Fibroblast of lung (primary cell): ENCODE results near the gene DENND4B. TPM values are rescaled to one million over a fixed set of nuclear protein-coding genes. Genes with fewer than 3 reads are reported as not detected.
"Not testable (repeated sequence)": the region's sequence is repeated elsewhere in the genome, so short reads cannot be mapped to it uniquely, and the experiment has no call there.

Experiments used
- DNase-seq, 2 donors: peaks; one replicate each; pipeline versions ENCODE4 v3.0.0 to v3.0.0-alpha.2; 2010; ENCODE audit warnings: low read depth in 2 of 2
- H2AFZ ChIP-seq: 2 replicates; pipeline ENCODE4 v1.5.1; 2012; ENCODE audit warnings: low read length, control low read depth, inconsistent platforms
- H3K27ac ChIP-seq: 2 replicates; pipeline ENCODE4 v1.5.1; 2011; ENCODE audit warnings: low read length, control low read depth; ENCODE audit not compliant: insufficient read depth
- H3K27me3 ChIP-seq: 2 replicates; pipeline ENCODE4 v1.5.1; 2011; ENCODE audit warnings: mild to moderate bottlenecking, low read length; ENCODE audit not compliant: control insufficient read depth, insufficient read depth
- H3K36me3 ChIP-seq: 2 replicates; pipeline ENCODE4 v1.5.1; 2011; ENCODE audit warnings: low read length; ENCODE audit not compliant: control insufficient read depth, insufficient read depth
- H3K4me1 ChIP-seq: 2 replicates; pipeline ENCODE4 v1.5.1; 2011; ENCODE audit warnings: low read length; ENCODE audit not compliant: control insufficient read depth, insufficient read depth; ENCODE audit errors: extremely low read depth
- H3K4me2 ChIP-seq: 2 replicates; pipeline ENCODE4 v1.5.1; 2011; ENCODE audit warnings: low read length, control low read depth; ENCODE audit not compliant: insufficient read depth; ENCODE audit errors: extremely low read depth
- H3K4me3 ChIP-seq, 4 experiments: fragments of 200-600 bp in 1 of 4; sonication (generic) in 1 of 4; replicated peaks in 1 of 4; 2 replicates each; pipeline ENCODE4 v1.5.1; 2011 to 2016; ENCODE audit warnings: low read length in 4 of 4, low read depth in 3 of 4, mild to moderate bottlenecking in 3 of 4, control low read depth in 2 of 4, inconsistent platforms in 1 of 4, mixed read lengths in 1 of 4; ENCODE audit not compliant: insufficient read depth in 1 of 4; ENCODE audit errors: control extremely low read depth in 1 of 4
- H3K79me2 ChIP-seq: 2 replicates; pipeline ENCODE4 v1.5.1; 2012; ENCODE audit warnings: mild to moderate bottlenecking, low read length, inconsistent platforms; ENCODE audit not compliant: control insufficient read depth, insufficient read depth
- H3K9ac ChIP-seq: 2 replicates; pipeline ENCODE4 v1.5.1; 2011; ENCODE audit warnings: mild to moderate bottlenecking, low read length, control low read depth; ENCODE audit not compliant: insufficient read depth
- H3K9me3 ChIP-seq: 2 replicates; pipeline ENCODE4 v1.5.1; 2012; ENCODE audit warnings: low read depth, low read length; ENCODE audit not compliant: control insufficient read depth, insufficient read depth
- H4K20me1 ChIP-seq: 2 replicates; pipeline ENCODE4 v1.5.1; 2011; ENCODE audit warnings: low read length; ENCODE audit not compliant: control insufficient read depth, insufficient read depth; ENCODE audit errors: extremely low read depth
- CTCF ChIP-seq, 2 donors: IDR thresholded peaks in 1 of 2; conservative IDR thresholded peaks in 1 of 2; 1 replicate in 1 of 2; 2 replicates in 1 of 2; pipeline ENCODE4 v1.5.1; 2011 to 2012; ENCODE audit warnings: low read length in 2 of 2, control low read depth in 1 of 2, inconsistent platforms in 1 of 2, low read depth in 1 of 2, mild to moderate bottlenecking in 1 of 2
- EZH2 ChIP-seq: IDR thresholded peaks from 2 replicates; pipeline ENCODE4 v1.5.1; 2012; ENCODE audit warnings: low read length, control low read depth, mild to moderate bottlenecking; ENCODE audit errors: missing control alignments
- polyA plus RNA-seq, 2 donors: library from polyadenylated mRNA; depleted of rRNA in 1 of 2; stranded (reverse) in 1 of 2; unstranded in 1 of 2; fragments of >200 nt; gene quantifications; 2 replicates each; pipeline ENCODE4 v1.2.1, GENCODE V29; 2011 to 2012; ENCODE audit warnings: missing spikeins in 1 of 2
- total RNA-seq: library from RNA; depleted of rRNA; stranded (reverse); fragments of >200 nt; gene quantifications from 2 replicates; pipeline ENCODE4 v1.2.1, GENCODE V29; 2014

Gene DENND4B
- total and polyA plus RNA-seq, 2 donors (not counting 1 experiment from before 2014, with no cell fraction given), result 9.1 to 17.7 TPM

GRCh38 chr1:153912349-153912748 lies 34.2 kb downstream of the DENND4B start:
- no peak overlapping the region for H3K4me3 ChIP-seq
- no peak overlapping the region for H3K4me2 ChIP-seq
- no peaks in the 10 kb centered on the region for H3K9me3 ChIP-seq
- peaks cover 2% of the 10 kb centered on the region for H3K36me3 ChIP-seq
- H4K20me1 ChIP-seq, result no peaks in the 10 kb centered on the region
- no peak overlapping the region for H3K9ac ChIP-seq
- H3K27me3 ChIP-seq, result no peaks in the 10 kb centered on the region
- no peaks in the 10 kb centered on the region for H3K4me1 ChIP-seq
- DNase-seq, result no peak
- TF ChIP-seq EZH2 (no peak), CTCF (conservative IDR thresholded peaks at IDR 0.05 in 1 of 2, IDR thresholded peaks at IDR 0.05 in 1 of 2; ENCODE audit: low read depth in 1 of 2, low read length in 2 of 2) (no peak)
- peaks cover 26% of the 10 kb centered on the region for H3K79me2 ChIP-seq
- H2AFZ ChIP-seq, result no peak overlapping the region
- H3K27ac ChIP-seq, result no peak overlapping the region

GRCh38 chr1:153910560-153910959 lies 36.0 kb downstream of the DENND4B start:
- not testable (repeated sequence) for H3K27me3 ChIP-seq, H3K36me3 ChIP-seq, H3K4me1 ChIP-seq, H3K9ac ChIP-seq, H3K27ac ChIP-seq, DNase-seq, H2AFZ ChIP-seq, H3K9me3 ChIP-seq, H3K4me2 ChIP-seq, H4K20me1 ChIP-seq, H3K4me3 ChIP-seq
- H3K79me2 ChIP-seq, result peaks cover 35% of the 10 kb centered on the region

GRCh38 chr1:153908071-153908470 lies 38.4 kb downstream of the DENND4B start:
- DNase-seq, result no peak
- H4K20me1 ChIP-seq, result no peaks in the 10 kb centered on the region
- TF ChIP-seq CTCF (conservative IDR thresholded peaks at IDR 0.05 in 1 of 2, IDR thresholded peaks at IDR 0.05 in 1 of 2; ENCODE audit: low read depth in 1 of 2, low read length in 2 of 2) (no peak), EZH2 (no peak)

More at GRCh38 chr1:153908071-153908470, 38.4 kb downstream of the DENND4B start:
- no peak overlapping the region for H3K4me2 ChIP-seq
- no peak overlapping the region for H3K9ac ChIP-seq
- H3K4me3 ChIP-seq, result no peak overlapping the region
- H3K27me3 ChIP-seq, result no peaks in the 10 kb centered on the region
- H2AFZ ChIP-seq, result no peak overlapping the region
- no peak overlapping the region for H3K27ac ChIP-seq
- no peaks in the 10 kb centered on the region for H3K9me3 ChIP-seq
- no peaks in the 10 kb centered on the region for H3K36me3 ChIP-seq
- no peaks in the 10 kb centered on the region for H3K4me1 ChIP-seq
- H3K79me2 ChIP-seq, result peaks cover 41% of the 10 kb centered on the region
